ENCODE data around the gene OSMR.

OSMR gene

DNA sequence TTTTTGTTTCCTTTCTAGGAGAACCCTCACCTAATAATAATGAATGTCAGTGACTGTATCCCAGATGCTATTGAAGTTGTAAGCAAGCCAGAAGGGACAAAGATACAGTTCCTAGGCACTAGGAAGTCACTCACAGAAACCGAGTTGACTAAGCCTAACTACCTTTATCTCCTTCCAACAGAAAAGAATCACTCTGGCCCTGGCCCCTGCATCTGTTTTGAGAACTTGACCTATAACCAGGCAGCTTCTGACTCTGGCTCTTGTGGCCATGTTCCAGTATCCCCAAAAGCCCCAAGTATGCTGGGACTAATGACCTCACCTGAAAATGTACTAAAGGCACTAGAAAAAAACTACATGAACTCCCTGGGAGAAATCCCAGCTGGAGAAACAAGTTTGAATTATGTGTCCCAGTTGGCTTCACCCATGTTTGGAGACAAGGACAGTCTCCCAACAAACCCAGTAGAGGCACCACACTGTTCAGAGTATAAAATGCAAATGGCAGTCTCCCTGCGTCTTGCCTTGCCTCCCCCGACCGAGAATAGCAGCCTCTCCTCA, 87.1 kb downstream of the OSMR start:
- DNase-seq: no peak

DNA sequence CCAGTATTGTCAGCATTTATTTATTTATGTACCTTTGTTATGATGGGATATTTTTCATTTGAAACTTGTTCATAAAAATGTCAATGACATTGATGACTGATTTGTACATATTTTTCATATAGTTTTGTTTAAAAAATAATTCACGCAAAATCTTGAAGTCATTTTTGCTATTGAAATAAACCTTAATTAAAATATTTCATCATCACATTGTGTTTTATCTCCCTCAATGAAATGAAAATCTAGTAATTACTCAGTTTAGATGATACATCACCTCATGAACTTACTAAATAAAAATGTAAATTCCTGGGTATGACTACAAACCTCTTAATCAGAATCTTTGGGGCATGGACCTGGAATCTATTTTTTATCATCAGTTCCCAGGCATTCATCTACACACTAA, 89.6 kb downstream of the OSMR start:
- DNase-seq: no peak

DNA sequence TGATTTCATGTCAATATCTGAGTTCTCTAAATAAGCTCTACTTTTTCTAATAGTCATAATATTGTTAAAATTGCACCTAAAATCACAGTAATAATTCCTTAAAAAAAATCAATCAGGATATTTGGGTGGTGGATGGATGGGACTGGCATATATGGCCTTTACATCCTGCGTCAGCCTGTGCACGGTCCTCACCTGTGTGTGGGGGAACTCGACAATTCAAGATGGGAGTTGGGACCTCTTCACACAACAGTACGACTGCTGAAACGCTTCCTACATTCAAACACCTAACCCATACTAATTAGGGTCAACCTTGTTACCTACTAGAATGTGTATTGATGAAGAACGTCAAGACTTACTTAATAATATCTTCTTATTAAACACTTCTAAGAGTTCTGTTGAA, 90.5 kb downstream of the OSMR start:
- DNase-seq: no peak

DNA sequence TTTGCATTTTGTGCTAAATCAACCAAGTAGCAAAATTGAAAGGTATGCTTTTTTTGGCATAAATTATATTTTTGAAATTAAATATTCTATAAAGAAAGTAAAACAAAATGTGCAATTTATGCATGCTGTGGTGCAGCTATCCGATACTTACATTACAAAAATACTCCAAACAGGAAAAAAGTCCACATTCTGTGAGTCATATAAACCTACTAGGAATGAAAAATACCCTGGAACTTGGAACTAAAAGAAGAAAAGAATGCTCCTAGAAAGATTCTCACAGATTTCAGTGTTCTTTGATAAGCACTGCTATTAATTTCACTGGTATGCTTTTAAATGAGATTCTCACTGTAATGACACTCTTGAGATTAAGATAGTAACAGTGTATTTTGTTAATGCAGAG, 92.6 kb downstream of the OSMR start:
- DNase-seq: no peak

DNA sequence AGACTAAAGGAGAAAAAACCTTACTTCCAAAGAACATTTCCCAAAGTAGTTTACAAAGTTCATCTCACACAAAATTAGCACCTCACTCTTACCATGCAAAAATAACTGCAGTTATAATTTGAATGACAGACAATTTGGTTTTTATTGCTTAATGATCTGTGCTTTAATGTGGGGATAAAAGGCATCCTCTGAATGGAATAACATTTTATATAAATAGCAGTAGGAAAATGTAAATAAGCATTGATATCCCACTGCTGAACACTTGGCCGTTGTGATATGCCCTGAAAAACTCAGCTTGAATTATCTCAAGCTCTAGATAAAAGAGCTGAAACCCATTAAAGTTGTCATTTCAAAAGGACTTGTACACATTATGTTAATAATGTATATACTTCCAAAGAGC, 93.2 kb downstream of the OSMR start:
- no peak for DNase-seq

DNA sequence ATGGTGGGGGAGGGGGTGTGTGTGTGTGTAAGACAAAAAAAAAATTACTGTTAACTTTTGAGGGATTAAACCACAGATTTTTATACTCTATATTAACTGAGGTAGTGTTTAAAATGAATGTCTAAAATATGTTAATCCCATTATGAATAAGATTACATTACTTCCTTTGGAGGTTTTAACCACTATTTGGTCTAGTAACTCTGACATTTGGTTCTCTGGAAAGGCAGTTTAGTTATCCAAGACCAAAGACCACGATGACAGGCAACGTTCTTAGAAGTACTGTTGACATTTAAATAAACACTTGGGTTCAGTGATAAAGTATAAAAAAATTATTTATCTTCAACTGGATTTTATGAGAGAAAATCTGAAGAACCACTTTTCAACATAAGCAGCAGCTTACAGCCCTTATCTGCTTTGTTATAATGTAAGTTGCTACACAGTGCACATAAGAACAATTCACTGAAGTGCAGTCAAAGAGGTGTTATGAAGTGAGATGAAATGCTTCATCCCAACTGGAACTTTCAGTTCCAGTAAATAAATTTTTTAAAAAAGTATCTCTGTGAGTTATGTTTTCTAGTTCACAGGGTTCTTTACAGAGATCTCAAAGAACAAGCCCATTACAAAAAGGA, 94.5 kb downstream of the OSMR start:
- DNase-seq: no peak

DNA sequence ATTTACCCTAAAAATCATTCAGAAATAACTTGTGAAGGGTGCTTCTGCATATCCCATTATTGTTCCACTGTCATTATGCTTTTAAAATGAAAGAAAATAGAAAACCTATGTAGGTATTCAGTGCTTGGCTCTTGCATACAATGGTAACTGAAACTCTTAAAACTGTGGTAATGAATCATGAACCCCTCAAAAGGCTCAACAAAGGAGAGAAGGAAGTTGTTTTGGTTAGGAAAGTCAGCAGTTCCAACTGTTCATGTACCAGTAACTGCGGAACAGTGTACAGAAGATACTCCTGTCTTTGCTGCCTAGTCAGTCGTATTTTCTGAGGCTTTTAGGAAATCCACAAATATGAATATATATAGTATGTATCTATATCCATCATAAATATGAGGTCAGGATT, 96.1 kb downstream of the OSMR start:
- DNase-seq: no peak

DNA sequence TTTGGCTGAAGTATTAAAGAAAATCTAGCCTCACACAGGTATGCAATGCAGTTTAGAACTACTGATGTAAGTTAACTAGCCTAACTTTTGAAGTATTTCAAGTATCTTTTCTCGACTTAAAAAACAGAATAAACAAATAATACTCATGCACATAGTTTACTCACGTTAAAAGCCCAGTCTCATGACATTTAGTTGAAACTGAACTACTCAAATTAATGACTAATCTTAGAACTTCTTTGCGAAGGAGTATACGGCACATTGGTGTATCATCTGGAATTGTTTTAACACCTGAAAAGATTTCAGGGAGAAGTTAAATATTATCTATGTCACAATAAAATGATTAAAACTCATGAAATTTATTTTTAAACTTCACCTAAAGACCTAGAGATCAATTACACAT, 98.5 kb downstream of the OSMR start:
- DNase-seq: no peak

DNA sequence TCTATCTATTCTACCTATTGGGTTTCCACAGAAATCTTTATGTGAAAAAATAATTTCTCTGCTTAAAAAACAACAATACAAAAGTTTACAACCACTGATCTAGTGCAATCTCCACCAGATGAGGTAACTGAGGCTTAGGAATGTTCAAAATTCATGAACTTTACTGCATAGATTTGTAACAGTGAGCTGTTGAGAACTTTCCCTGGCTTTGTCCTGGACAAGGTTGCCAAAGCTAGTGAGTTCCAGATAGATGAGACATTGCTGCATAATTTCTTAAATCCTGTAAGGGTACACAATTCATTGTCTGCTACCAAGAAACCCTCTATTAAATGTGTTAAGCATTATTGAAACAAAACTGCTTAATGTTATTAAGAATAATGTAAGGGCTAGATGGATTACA, 102.7 kb downstream of the OSMR start:
- DNase-seq: no peak

DNA sequence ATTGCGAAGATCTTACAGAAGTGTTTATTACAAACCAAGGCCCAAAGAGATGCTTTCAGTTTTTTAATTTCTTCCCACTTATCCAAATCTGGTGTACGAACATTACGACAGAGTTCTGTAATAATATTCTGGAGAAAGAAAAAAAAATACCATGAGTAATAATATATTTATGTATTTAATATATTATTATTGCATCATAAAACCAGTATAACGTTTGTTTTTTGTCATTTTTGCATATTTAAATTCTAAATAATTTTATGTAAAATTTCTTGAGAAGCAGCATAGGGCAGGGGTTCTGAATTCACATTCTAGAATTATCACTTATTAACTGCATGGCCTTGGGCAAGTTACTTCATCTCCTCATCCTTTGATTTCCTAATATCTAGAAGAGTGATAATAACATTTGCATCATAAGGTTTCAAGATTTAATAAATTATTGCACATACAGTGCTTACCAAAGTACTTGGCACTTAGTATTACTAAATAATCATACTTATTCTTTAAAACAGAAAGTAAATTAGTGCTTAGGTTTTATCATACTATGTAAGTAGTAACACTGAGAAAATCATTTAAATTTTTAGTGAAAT, 107.7 kb downstream of the OSMR start:
- no peak for DNase-seq

DNA sequence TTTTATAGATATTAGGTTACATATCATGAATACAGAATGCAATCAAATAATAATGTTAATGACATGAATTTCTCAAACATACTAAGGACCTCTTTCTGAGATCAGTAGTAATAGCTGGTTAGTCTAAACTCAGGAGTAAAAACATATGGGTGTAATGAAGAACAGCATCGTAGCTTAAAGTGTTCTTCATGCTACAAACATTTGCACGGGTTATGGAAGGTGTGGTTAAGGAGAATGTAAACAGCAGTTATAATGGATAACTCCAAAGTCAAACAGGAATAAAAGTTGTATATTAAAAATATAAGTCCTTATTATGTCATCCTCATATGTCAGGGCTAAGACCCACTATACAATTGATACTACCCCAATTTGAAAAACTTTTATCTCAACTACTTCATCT, 115.9 kb downstream of the OSMR start:
- no peak for DNase-seq

DNA sequence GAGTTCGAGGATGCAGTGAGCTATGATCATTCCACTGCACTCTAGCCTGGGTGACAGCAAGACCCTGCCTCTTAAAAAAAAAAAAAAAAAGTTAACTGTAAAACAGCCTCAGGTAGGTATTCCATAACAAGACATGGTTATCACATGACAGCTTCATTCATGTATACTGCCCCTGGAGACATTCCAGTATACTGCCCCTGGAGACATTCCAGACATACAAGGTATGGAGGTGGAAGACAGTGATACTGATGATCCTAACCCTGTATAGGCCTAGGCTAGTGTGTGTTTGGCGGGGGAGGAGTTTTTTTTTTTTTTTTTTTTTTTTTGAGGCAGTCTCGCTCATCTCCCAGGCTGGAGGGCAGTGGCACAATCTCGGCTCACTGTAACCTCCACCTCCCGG, 122.9 kb downstream of the OSMR start:
- DNase-seq: no peak

DNA sequence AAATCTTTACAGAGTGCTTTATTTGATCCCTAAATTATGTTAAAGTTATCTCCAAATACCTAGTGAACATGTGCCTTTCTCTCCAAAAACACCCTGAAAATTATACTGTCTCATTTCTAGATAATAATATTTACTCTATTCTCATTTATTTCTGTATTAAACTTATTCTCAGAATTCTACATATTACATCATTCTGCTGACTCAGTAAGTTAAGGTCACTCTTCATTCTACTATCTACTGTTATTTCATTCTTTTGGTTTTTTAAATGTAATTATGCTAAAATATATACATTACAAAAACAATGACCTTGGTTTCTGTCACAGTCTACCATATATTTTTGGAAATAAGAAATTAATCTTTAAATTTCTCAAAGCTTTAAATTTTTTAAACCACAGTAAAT, 132.2 kb downstream of the OSMR start:
- DNase-seq: no peak

DNA sequence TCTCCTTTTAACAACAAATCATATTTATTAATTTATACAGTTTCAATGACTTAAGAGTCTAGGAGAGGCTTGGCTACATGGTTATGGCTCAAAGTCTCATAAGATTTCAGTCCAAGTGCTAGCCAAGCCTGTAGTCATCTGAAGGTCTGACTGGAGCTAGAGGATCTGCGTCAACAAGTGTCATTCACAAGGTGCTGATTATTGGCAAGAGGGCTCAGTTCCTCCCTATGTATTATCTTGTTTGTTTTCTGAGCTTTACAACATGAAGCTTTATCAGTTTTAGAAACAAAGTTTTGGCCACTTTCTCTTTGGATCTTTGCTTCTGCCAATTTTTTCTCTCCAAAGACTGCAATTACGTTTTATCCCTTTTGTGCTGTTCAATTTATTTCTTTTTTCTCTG, 133.7 kb downstream of the OSMR start:
- no peak for DNase-seq

All from NCI-H1048 (cell line).